HepG2 (cell line): ENCODE data around the gene TLE7. TPM values are rescaled to one million over a fixed set of nuclear protein-coding genes. Genes with fewer than 3 reads are reported as not detected.
A peak's percentile ranks its signal among the peaks of the same experiment; 100 is the strongest.

Experiments
- AKAP8 ChIP-seq: sonication (generic); formaldehyde crosslinking; IDR thresholded peaks from 2 replicates; pipeline ENCODE4 v1.5.1; 2020; ENCODE audit warnings: mild to moderate bottlenecking, missing genetic modification reagents
- DNMT1 ChIP-seq: sonication (generic); formaldehyde crosslinking; IDR thresholded peaks from 2 replicates; pipeline ENCODE4 v1.5.1; 2020; ENCODE audit warnings: mild to moderate bottlenecking, missing genetic modification reagents
- GPN1 ChIP-seq: sonication (generic); formaldehyde crosslinking; IDR thresholded peaks from 2 replicates; pipeline ENCODE4 v1.5.1; 2020; ENCODE audit warnings: missing genetic modification reagents, borderline replicate concordance
- GZF1 ChIP-seq: sonication (generic); formaldehyde crosslinking; IDR thresholded peaks from 2 replicates; pipeline ENCODE4 v1.5.1; 2020; ENCODE audit warnings: mild to moderate bottlenecking, missing genetic modification reagents
- NBN ChIP-seq: fragments of 450-650 bp; conservative IDR thresholded peaks from 2 replicates; pipeline ENCODE4 v1.6.1; 2017
- RARG ChIP-seq: sonication (generic); formaldehyde crosslinking; IDR thresholded peaks from 2 replicates; pipeline ENCODE4 v1.4.0; 2020; ENCODE audit warnings: low read depth, mild to moderate bottlenecking, missing genetic modification reagents
- RERE ChIP-seq: IDR thresholded peaks from 2 replicates; pipeline ENCODE4 v1.6.1; 2016; ENCODE audit warnings: low read depth, missing genetic modification reagents, missing compliant biosample characterization
- SMARCE1 ChIP-seq: fragments of 450-650 bp; IDR thresholded peaks from 2 replicates; pipeline ENCODE4 v1.6.1; 2017; ENCODE audit warnings: borderline replicate concordance
- SP1 ChIP-seq, 2 experiments: fragments of 450-650 bp in 1 of 2; sonication (generic) in 1 of 2; formaldehyde crosslinking in 1 of 2; IDR thresholded peaks; 2 replicates each; pipeline versions ENCODE4 v1.4.0 to v1.6.1; 2016 to 2020; ENCODE audit warnings: missing genetic modification reagents in 1 of 2
- TCF7 ChIP-seq: sonication (generic); IDR thresholded peaks from 2 replicates; pipeline ENCODE4 v1.6.1; 2016; ENCODE audit warnings: antibody characterized with exemption, low read depth
- ZBTB44 ChIP-seq: sonication (generic); formaldehyde crosslinking; IDR thresholded peaks from 2 replicates; pipeline ENCODE4 v1.4.0; 2020; ENCODE audit warnings: missing genetic modification reagents
- ZC3H13 ChIP-seq: sonication (generic); formaldehyde crosslinking; IDR thresholded peaks from 2 replicates; pipeline ENCODE4 v1.8.1; 2023; ENCODE audit warnings: mild to moderate bottlenecking, missing genetic modification reagents, moderate library complexity
- ZNF275 ChIP-seq: sonication (generic); formaldehyde crosslinking; IDR thresholded peaks from 2 replicates; pipeline ENCODE4 v1.8.0; 2022; ENCODE audit warnings: missing genetic modification reagents, mild to moderate bottlenecking, inconsistent platforms, borderline replicate concordance
- ZNF543 ChIP-seq: sonication (generic); formaldehyde crosslinking; IDR thresholded peaks from 2 replicates; pipeline ENCODE4 v1.4.0; 2020; ENCODE audit warnings: mild to moderate bottlenecking, missing genetic modification reagents
- ZNF563 ChIP-seq: sonication (generic); formaldehyde crosslinking; IDR thresholded peaks from 2 replicates; pipeline ENCODE4 v1.8.0; 2022; ENCODE audit warnings: mild to moderate bottlenecking, moderate library complexity, missing genetic modification reagents
- ZNF766 ChIP-seq: sonication (generic); formaldehyde crosslinking; IDR thresholded peaks from 2 replicates; pipeline ENCODE4 v1.5.0; 2020; ENCODE audit warnings: missing genetic modification reagents, borderline replicate concordance
- polyA plus RNA-seq, 8 experiments: library from polyadenylated mRNA; depleted of rRNA in 3 of 8; stranded (reverse) in 7 of 8; unstranded in 1 of 8; fragments of >200 nt; fragmentation: Illumina TruSeq in 4 of 8; extraction: Trizol in 4 of 8; gene quantifications; 2 replicates each; pipeline versions ENCODE4 v1.2.1 to v1.2.3, GENCODE V29; 2011 to 2016; ENCODE audit warnings: low read depth in 4 of 8, missing spikeins in 1 of 8, mixed read lengths in 1 of 8; ENCODE audit not compliant: insufficient read depth in 1 of 8
- total RNA-seq, 5 experiments: library from RNA; depleted of rRNA; stranded (reverse); fragments of >200 nt; fragmentation: Illumina TruSeq; extraction: Trizol; gene quantifications; 2 replicates each; pipeline ENCODE4 v1.2.3, GENCODE V29; 2016; ENCODE audit warnings: low read depth in 1 of 5
- TF ChIP-seq, protein P1 (sequence below): sonication (generic); formaldehyde crosslinking; IDR thresholded peaks from 2 replicates; pipeline ENCODE4 v1.5.1; 2020; ENCODE audit warnings: missing genetic modification reagents, mild to moderate bottlenecking, borderline replicate concordance

The TLE7 gene
- total and polyA plus RNA-seq, 2 of the 13 experiments (the other 11 are each of a cell fraction or from before 2014, with no cell fraction given) = not detected

DNA sequence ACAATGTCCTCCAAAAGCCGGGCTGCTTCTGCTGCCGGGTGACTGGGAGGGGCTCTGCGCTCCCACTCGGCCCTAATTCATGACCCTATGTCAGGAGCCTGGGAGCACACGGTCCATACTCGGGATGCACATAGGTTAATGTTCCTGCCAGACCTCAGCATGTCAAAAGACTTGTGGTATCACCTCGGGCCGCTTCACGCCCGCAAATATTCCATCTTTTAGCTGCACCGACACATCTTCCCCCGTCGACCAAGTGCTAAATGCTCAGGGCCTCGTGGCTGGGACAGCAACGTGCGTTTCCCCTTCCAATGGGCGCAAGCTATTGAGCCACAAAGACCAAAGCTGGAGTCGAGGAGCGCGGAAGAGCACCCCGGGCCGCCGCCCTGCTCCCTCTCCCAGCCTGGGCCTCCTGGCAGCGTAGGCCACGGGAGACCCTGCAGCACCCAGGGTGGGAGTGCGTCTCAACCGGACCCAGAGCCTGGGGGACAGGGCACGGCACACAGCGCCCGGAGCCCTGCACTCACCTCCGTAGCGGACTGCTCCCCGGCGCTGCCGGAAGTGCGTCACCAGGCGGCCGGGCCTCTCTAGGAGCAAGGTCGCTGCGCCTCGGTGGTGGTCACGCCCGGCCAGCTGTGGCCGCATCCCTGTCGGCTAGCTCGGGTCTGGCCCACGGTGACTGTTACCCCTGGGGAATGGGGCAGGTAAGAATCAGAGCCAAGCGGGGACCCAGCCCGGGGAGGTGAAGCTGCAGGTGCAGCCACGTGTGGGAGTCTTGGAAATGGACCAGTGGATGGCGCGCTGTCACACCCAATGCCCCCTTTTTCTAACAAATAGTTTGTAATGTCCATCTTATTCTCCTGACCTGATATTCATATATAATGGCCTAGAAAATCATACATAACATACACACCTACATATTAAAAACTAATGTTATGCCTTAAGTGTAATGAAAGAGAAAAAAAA lies 20.1 kb upstream of the TLE7 start, which contains the start of gene ZNF23 (continued):
- peak; percentile 81; the same call in 1 of the 2 replicates for TF ChIP-seq ZNF563 (CRISPR knock-in tag)
- TF ChIP-seq AKAP8 (CRISPR knock-in tag) = peak; percentile 91
- peak; percentile 27; the same call in 1 of the 2 replicates for TF ChIP-seq RERE (CRISPR knock-in tag)
- peak; percentile 90 for TF ChIP-seq GZF1 (CRISPR knock-in tag)
- TF ChIP-seq DNMT1 (CRISPR knock-in tag) = peak; percentile 95
- peak; percentile 91; the same call in 1 of the 2 replicates for TF ChIP-seq GPN1
- peak; percentile 83 for TF ChIP-seq ZNF275 (CRISPR knock-in tag)
- TF ChIP-seq TCF7 = no peak
- TF ChIP-seq, protein P1, sequence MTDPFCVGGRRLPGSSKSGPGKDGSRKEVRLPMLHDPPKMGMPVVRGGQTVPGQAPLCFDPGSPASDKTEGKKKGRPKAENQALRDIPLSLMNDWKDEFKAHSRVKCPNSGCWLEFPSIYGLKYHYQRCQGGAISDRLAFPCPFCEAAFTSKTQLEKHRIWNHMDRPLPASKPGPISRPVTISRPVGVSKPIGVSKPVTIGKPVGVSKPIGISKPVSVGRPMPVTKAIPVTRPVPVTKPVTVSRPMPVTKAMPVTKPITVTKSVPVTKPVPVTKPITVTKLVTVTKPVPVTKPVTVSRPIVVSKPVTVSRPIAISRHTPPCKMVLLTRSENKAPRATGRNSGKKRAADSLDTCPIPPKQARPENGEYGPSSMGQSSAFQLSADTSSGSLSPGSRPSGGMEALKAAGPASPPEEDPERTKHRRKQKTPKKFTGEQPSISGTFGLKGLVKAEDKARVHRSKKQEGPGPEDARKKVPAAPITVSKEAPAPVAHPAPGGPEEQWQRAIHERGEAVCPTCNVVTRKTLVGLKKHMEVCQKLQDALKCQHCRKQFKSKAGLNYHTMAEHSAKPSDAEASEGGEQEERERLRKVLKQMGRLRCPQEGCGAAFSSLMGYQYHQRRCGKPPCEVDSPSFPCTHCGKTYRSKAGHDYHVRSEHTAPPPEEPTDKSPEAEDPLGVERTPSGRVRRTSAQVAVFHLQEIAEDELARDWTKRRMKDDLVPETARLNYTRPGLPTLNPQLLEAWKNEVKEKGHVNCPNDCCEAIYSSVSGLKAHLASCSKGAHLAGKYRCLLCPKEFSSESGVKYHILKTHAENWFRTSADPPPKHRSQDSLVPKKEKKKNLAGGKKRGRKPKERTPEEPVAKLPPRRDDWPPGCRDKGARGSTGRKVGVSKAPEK (CRISPR knock-in tag) = peak; percentile 83; the same call in 1 of the 2 replicates
- no peak for TF ChIP-seq RARG (CRISPR knock-in tag)
- TF ChIP-seq NBN = no peak
- TF ChIP-seq ZBTB44 (CRISPR knock-in tag) = peak; percentile 73; the same call in 1 of the 2 replicates
- no peak for TF ChIP-seq SP1 (IDR thresholded peaks at IDR 0.05)
- TF ChIP-seq SP1 (CRISPR knock-in tag; IDR thresholded peaks at IDR 0.05) = peak; percentile 49; the same call in 1 of the 2 replicates
- no peak for TF ChIP-seq SMARCE1
- TF ChIP-seq ZC3H13 (CRISPR knock-in tag) = no peak; the same call in 1 of the 2 replicates
- peak; percentile 94; the same call in 1 of the 2 replicates for TF ChIP-seq ZNF543 (CRISPR knock-in tag)
- TF ChIP-seq ZNF766 (CRISPR knock-in tag) = peak; percentile 94
